ENCODE results near the gene SMS. TPM values are rescaled to one million over a fixed set of nuclear protein-coding genes. Genes with fewer than 3 reads are reported as not detected.

The SMS gene
- total RNA-seq, result 10 to 100 TPM; 38.1 to 46.5 (median 40.6) TPM

GRCh38 chrX:21940356-21940829 is at the start of gene SMS:
TSS of gene SMS (plus strand) at chrX:21940709. CDS start at chrX:21940825, 116 bp downstream.
- no peak for TF ChIP-seq CTCF (IDR thresholded peaks at IDR 0.05)
- DNase-seq (ENCODE audit: low spot score), result no peak
- ATAC-seq (ENCODE audit: low FRiP score), result peak; percentile 87

GRCh38 chrX:21905313-21905712 is 35.2 kb upstream of the SMS start:
- ATAC-seq (ENCODE audit: low FRiP score) (no peak), DNase-seq (ENCODE audit: low spot score) (no peak)
- TF ChIP-seq CTCF (IDR thresholded peaks at IDR 0.05), result no peak

- no peak for DNase-seq (ENCODE audit: low spot score)
- no peak for ATAC-seq (ENCODE audit: low FRiP score)
- TF ChIP-seq CTCF (IDR thresholded peaks at IDR 0.05), result no peak
These were observed 34.6 kb upstream of the SMS start for GRCh38 chrX:21905953-21906352.

GRCh38 chrX:21907260-21907659 is 33.2 kb upstream of the SMS start:
- no peak for TF ChIP-seq CTCF (IDR thresholded peaks at IDR 0.05)

GRCh38 chrX:21911481-21911880 is 29.0 kb upstream of the SMS start:
- DNase-seq (ENCODE audit: low spot score) (no peak), ATAC-seq (ENCODE audit: low FRiP score) (no peak)
- TF ChIP-seq CTCF (IDR thresholded peaks at IDR 0.05), result no peak

More at GRCh38 chrX:21907260-21907659, 33.2 kb upstream of the SMS start:
- no peak for DNase-seq (ENCODE audit: low spot score)
- ATAC-seq (ENCODE audit: low FRiP score), result no peak

- ATAC-seq (ENCODE audit: low FRiP score), result no peak
- TF ChIP-seq CTCF (IDR thresholded peaks at IDR 0.05), result no peak
- DNase-seq (ENCODE audit: low spot score), result no peak
These were observed 28.3 kb upstream of the SMS start for GRCh38 chrX:21912220-21912619.

GRCh38 chrX:21912989-21913388 is 27.5 kb upstream of the SMS start:
- TF ChIP-seq CTCF (IDR thresholded peaks at IDR 0.05), result no peak
- no peak for ATAC-seq (ENCODE audit: low FRiP score)
- no peak for DNase-seq (ENCODE audit: low spot score)

Data from omental fat pad (tissue), 4 donors.